PC-3 (cell line): ENCODE measurements around the gene ONECUT2. TPM values are rescaled to one million over a fixed set of nuclear protein-coding genes. Genes with fewer than 3 reads are reported as not detected.

Experiments used
- ATAC-seq: fragments of 200-7000 bp; cut with Tn5 transposase; 2 replicates; pipeline ENCODE4 v1.9.1; 2020; ENCODE audit warnings: mild to moderate bottlenecking, moderate library complexity
- BruUV-seq: library from RNA; stranded (reverse); fragments of 400-500 nt; replicated peaks from 2 replicates; lab custom pipeline; 2021; lab: Mats Ljungman, UMichigan
- CTCF ChIA-PET: fragments of 300-600 bp; sonication (Branson Sonifier 250); formaldehyde crosslinking; loops from one replicate; lab custom pipeline; 2022; ENCODE audit warnings: antibody characterized with exemption; lab: Charles Lee
- POLR2A ChIA-PET: fragments of 300-600 bp; sonication (Branson Sonifier 250); formaldehyde crosslinking; loops from one replicate; lab custom pipeline; 2022; ENCODE audit warnings: antibody characterized with exemption; ENCODE audit not compliant: unreplicated experiment; lab: Charles Lee
- DNase-seq: peaks from one replicate; pipeline ENCODE4 v3.0.0-alpha.2; 2015
- H2AFZ ChIP-seq: fragments of 300-600 bp; sonication (generic); 2 replicates; pipeline ENCODE4 v1.6.0; 2016; ENCODE audit warnings: antibody characterized with exemption, low read length
- H3F3A ChIP-seq: fragments of 300-600 bp; sonication (generic); one replicate; pipeline ENCODE4 v1.6.0; 2017; ENCODE audit warnings: antibody characterized with exemption, low read length, control low read depth, mild to moderate bottlenecking; ENCODE audit not compliant: unreplicated experiment
- H3K27ac ChIP-seq: fragments of 300-600 bp; sonication (generic); 2 replicates; pipeline ENCODE4 v1.5.1; 2016; ENCODE audit warnings: mild to moderate bottlenecking, low read length
- H3K27me3 ChIP-seq: fragments of 300-600 bp; sonication (generic); 2 replicates; pipeline ENCODE4 v1.6.1; 2016; ENCODE audit warnings: low read length, mixed read lengths
- H3K36me3 ChIP-seq: fragments of 300-600 bp; sonication (generic); 2 replicates; pipeline ENCODE4 v1.6.1; 2016; ENCODE audit warnings: low read depth, mixed run types, low read length, mixed read lengths
- H3K4me1 ChIP-seq: fragments of 300-600 bp; sonication (generic); 2 replicates; pipeline ENCODE4 v1.5.1; 2016; ENCODE audit warnings: low read length; ENCODE audit not compliant: insufficient read depth
- H3K4me2 ChIP-seq: fragments of 300-600 bp; sonication (generic); 2 replicates; pipeline ENCODE4 v1.6.0; 2016; ENCODE audit warnings: low read length
- H3K4me3 ChIP-seq: fragments of 300-600 bp; sonication (generic); 2 replicates; pipeline ENCODE4 v1.5.1; 2016; ENCODE audit warnings: mild to moderate bottlenecking, low read length, mixed read lengths
- H3K79me2 ChIP-seq: fragments of 300-600 bp; sonication (generic); 2 replicates; pipeline ENCODE4 v1.6.1; 2017; ENCODE audit warnings: low read length, mixed read lengths
- H3K9ac ChIP-seq: fragments of 300-600 bp; sonication (generic); 2 replicates; pipeline ENCODE4 v1.6.0; 2016; ENCODE audit warnings: mild to moderate bottlenecking, low read length
- H3K9me2 ChIP-seq: fragments of 300-600 bp; sonication (generic); replicated peaks from 2 replicates; pipeline ENCODE4 v1.6.1; 2016; ENCODE audit warnings: mixed run types, low read length, mixed read lengths
- H3K9me3 ChIP-seq: fragments of 300-600 bp; sonication (generic); 2 replicates; pipeline ENCODE4 v1.6.1; 2016; ENCODE audit warnings: low read length, mixed read lengths
- H4K20me1 ChIP-seq: fragments of 300-600 bp; sonication (generic); 2 replicates; pipeline ENCODE4 v1.6.1; 2016; ENCODE audit warnings: low read length, mixed read lengths
- CTCF ChIP-seq: fragments of 300-600 bp; sonication (generic); conservative IDR thresholded peaks from 2 replicates; pipeline ENCODE4 v1.5.1; 2017; ENCODE audit warnings: antibody characterized with exemption, low read depth, mild to moderate bottlenecking, low read length
- EZH2 ChIP-seq: fragments of 300-600 bp; sonication (generic); IDR thresholded peaks from one replicate; pipeline ENCODE4 v1.6.1; 2017; ENCODE audit warnings: antibody characterized with exemption, mild to moderate bottlenecking, low read length; ENCODE audit not compliant: unreplicated experiment
- EZH2phosphoT487 ChIP-seq: fragments of 300-600 bp; sonication (generic); IDR thresholded peaks from 2 replicates; pipeline ENCODE4 v1.6.1; 2018; ENCODE audit warnings: mild to moderate bottlenecking, antibody characterized with exemption, low read length, borderline replicate concordance
- intact Hi-C: fragments of 100-400 bp; cut with micrococcal nuclease; formaldehyde crosslinking; loops from 2 replicates; pipeline ENCODE4 v1.9.0; 2023
- total RNA-seq: library from RNA; depleted of rRNA; stranded (reverse); fragments of >200 nt; gene quantifications from 2 replicates; pipeline ENCODE4 v1.2.3, GENCODE V29; 2014

ONECUT2 gene
- total RNA-seq, 1 experiment from 2014 or later: 1.0 TPM

- POLR2A ChIA-PET: no interaction called here
- Histone ChIP-seq H3K4me3 (no peak overlapping the region), H3K79me2 (no peaks in the 10 kb centered on the region), H3K4me2 (no peak overlapping the region), H2AFZ (no peak overlapping the region), H3K9me3 (no peaks in the 10 kb centered on the region), H3F3A (no peaks in the 10 kb centered on the region), H3K27ac (no peak overlapping the region), H3K9ac (no peak overlapping the region), H3K27me3 (no peaks in the 10 kb centered on the region), H4K20me1 (no peaks in the 10 kb centered on the region), H3K9me2 (no peaks in the 10 kb centered on the region), H3K4me1 (0 out of 2 replicates have a peak, but pooled peaks cover 5% of the 10 kb centered on the region), H3K36me3 (no peaks in the 10 kb centered on the region)
- ATAC-seq: no peak
- BruUV-seq: no TSS peak
- TF ChIP-seq EZH2phosphoT487 (no peak), CTCF (no peak), EZH2 (no peak)
- intact Hi-C loops: no loop called here
- CTCF ChIA-PET: no interaction called here
- no peak for DNase-seq
These were observed 9.2 kb downstream of the ONECUT2 start for GRCh38 chr18:57444301-57444759.

- ChIA-PET CTCF (interaction anchor here (0.6 kb wide), 1 partner anchor 590 kb away, joined by 3 read pairs; no protein-coding TSS in a partner anchor), POLR2A (no interaction called here)
- Histone ChIP-seq H3K9me2 (no peaks in the 10 kb centered on the region), H3F3A (no peaks in the 10 kb centered on the region), H3K4me3 (no peak overlapping the region), H4K20me1 (no peaks in the 10 kb centered on the region), H3K9ac (no peak overlapping the region), H3K27ac (no peak overlapping the region), H3K36me3 (no peaks in the 10 kb centered on the region), H3K27me3 (no peaks in the 10 kb centered on the region), H3K9me3 (no peaks in the 10 kb centered on the region), H3K4me1 (0 out of 2 replicates have a peak, but pooled peaks cover 5% of the 10 kb centered on the region), H3K4me2 (peak overlapping the region; percentile 46; the same call in 1 of the 2 replicates), H2AFZ (no peak overlapping the region), H3K79me2 (no peaks in the 10 kb centered on the region)
- no peak for TF ChIP-seq EZH2
- no peak for TF ChIP-seq EZH2phosphoT487
- TF ChIP-seq CTCF: no peak
- ATAC-seq (no peak), DNase-seq (peak; percentile 56)
- no TSS peak for BruUV-seq
- intact Hi-C loops: no loop called here
These were observed 10.5 kb downstream of the ONECUT2 start for GRCh38 chr18:57445488-57446319.

GRCh38 chr18:57446322-57446721 lies 11.1 kb downstream of the ONECUT2 start:
- H3K27ac ChIP-seq: no peak overlapping the region
- H3K4me3 ChIP-seq: no peak overlapping the region
- no TSS peak for BruUV-seq
- 0 out of 2 replicates have a peak, but pooled peaks cover 5% of the 10 kb centered on the region for H3K4me1 ChIP-seq
- no peak overlapping the region for H2AFZ ChIP-seq
- ChIA-PET POLR2A (no interaction called here), CTCF (interaction anchor here (0.6 kb wide), 1 partner anchor 617 kb away, joined by 3 read pairs; no protein-coding TSS in a partner anchor)
- H3K9me3 ChIP-seq: no peaks in the 10 kb centered on the region
- H3K9me2 ChIP-seq: no peaks in the 10 kb centered on the region
- H3K36me3 ChIP-seq: no peaks in the 10 kb centered on the region
- H3K9ac ChIP-seq: no peak overlapping the region
- DNase-seq (peak; percentile 55), ATAC-seq (peak; percentile 70)
- TF ChIP-seq EZH2 (no peak), CTCF (peak; percentile 79)
- intact Hi-C loops: no loop called here
- no peaks in the 10 kb centered on the region for H3K79me2 ChIP-seq
- no peaks in the 10 kb centered on the region for H3K27me3 ChIP-seq
- H4K20me1 ChIP-seq: no peaks in the 10 kb centered on the region
- H3F3A ChIP-seq: no peaks in the 10 kb centered on the region
- H3K4me2 ChIP-seq: peak overlapping the region; percentile 46; the same call in 1 of the 2 replicates
